NT2/D1 (cell line): ENCODE measurements around the gene CNTN6.
A peak's percentile ranks its signal among the peaks of the same experiment; 100 is the strongest.
"Not testable (repeated sequence)": the region's sequence is repeated elsewhere in the genome, so short reads cannot be mapped to it uniquely, and the experiment has no call there.

Experiments used
- DNase-seq: peaks from one replicate; pipeline ENCODE4 v3.0.0-alpha.2; 2011; ENCODE audit warnings: low read depth, low spot score
- H3K27me3 ChIP-seq: 2 replicates; pipeline ENCODE4 v1.6.0; 2011; ENCODE audit warnings: mild to moderate bottlenecking; ENCODE audit not compliant: insufficient read length, insufficient read depth
- H3K36me3 ChIP-seq: 2 replicates; pipeline ENCODE4 v1.6.1; 2011; ENCODE audit warnings: mild to moderate bottlenecking, low read length, mixed read lengths; ENCODE audit not compliant: insufficient read depth, insufficient read length
- H3K4me1 ChIP-seq: 2 replicates; pipeline ENCODE4 v1.5.1; 2011; ENCODE audit not compliant: insufficient read depth, insufficient read length
- H3K4me3 ChIP-seq: 2 replicates; pipeline ENCODE4 v1.5.1; 2011; ENCODE audit warnings: low read depth; ENCODE audit not compliant: insufficient read length
- H3K9ac ChIP-seq: 2 replicates; pipeline ENCODE4 v1.6.0; 2011; ENCODE audit warnings: low read depth; ENCODE audit not compliant: insufficient read length
- H3K9me3 ChIP-seq: 2 replicates; pipeline ENCODE4 v1.5.1; 2011; ENCODE audit warnings: mild to moderate bottlenecking, low read length; ENCODE audit not compliant: insufficient read depth
- SUZ12 ChIP-seq: IDR thresholded peaks from 2 replicates; pipeline ENCODE4 v1.6.1; 2011; ENCODE audit not compliant: insufficient read length, insufficient read depth; ENCODE audit errors: extremely low read depth
- YY1 ChIP-seq: IDR thresholded peaks from 2 replicates; pipeline ENCODE4 v1.6.1; 2011; ENCODE audit not compliant: insufficient read length, insufficient read depth
- ZNF274 ChIP-seq: IDR thresholded peaks from 2 replicates; pipeline ENCODE4 v1.6.1; 2011; ENCODE audit warnings: mild to moderate bottlenecking, low read depth, low read length

CNTN6 gene

DNA sequence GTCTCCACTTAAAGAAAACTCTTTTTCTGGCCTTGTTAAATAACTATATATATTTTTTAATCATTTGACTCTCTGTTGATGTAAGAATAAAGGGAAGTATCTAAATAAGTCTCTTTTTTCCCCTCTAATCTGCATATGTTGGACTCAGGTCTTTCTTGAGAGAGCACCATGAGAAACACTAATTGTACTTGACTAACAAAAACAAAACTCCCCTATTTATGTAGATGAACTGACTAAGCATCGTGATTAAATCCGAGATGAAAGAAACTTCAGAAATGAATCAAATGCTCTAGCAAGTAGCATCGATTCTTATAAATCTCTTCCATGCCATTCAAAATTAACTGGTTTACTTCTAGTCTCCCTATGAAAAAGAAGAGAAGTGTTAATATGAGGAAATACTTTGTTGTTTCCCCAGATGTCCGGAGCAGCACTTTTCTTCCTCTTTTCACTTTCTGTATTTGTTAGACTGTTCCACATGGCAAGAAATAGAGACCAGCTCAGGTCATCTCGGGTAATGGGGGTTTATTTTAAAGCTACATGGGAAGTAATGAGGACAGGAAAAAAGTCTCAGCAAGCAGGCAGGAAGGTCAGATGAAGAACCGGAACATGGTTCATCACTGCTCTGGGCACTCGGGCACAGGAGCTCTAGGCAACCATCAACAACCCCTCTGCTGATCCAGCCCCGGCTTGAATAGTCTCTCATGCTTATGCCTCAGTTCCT, 288.3 kb downstream of the CNTN6 start:
- H3K9ac ChIP-seq = no peak overlapping the region
- no peaks in the 10 kb centered on the region for H3K36me3 ChIP-seq
- TF ChIP-seq YY1 (no peak), ZNF274 (no peak), SUZ12 (no peak)
- H3K4me1 ChIP-seq = no peaks in the 10 kb centered on the region
- H3K9me3 ChIP-seq = no peaks in the 10 kb centered on the region
- DNase-seq = no peak
- H3K27me3 ChIP-seq = no peaks in the 10 kb centered on the region
- H3K4me3 ChIP-seq = no peak overlapping the region

DNA sequence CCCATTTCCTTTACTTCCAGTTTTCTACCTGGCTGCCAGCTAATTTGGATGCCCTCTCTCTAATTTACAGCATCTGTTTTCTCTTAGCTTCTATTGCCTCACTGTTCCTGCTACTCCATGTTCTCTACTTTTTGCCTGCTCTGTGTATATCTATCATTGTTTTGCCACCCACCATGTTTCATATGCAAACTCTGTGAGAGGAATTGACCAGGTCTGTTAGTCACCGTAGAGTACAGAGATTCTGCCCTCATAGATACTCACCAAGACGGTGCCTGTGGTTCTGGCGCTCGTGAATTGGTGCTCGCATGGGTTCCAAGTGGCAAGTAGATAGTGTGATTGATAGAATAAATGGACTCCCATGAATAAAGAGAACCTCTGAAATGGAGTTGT, 288.8 kb downstream of the CNTN6 start:
- TF ChIP-seq YY1 (no peak), SUZ12 (no peak), ZNF274 (no peak)
- no peak overlapping the region for H3K9ac ChIP-seq
- no peaks in the 10 kb centered on the region for H3K4me1 ChIP-seq
- no peaks in the 10 kb centered on the region for H3K9me3 ChIP-seq
- H3K36me3 ChIP-seq = no peaks in the 10 kb centered on the region
- DNase-seq = no peak
- no peaks in the 10 kb centered on the region for H3K27me3 ChIP-seq
- no peak overlapping the region for H3K4me3 ChIP-seq

DNA sequence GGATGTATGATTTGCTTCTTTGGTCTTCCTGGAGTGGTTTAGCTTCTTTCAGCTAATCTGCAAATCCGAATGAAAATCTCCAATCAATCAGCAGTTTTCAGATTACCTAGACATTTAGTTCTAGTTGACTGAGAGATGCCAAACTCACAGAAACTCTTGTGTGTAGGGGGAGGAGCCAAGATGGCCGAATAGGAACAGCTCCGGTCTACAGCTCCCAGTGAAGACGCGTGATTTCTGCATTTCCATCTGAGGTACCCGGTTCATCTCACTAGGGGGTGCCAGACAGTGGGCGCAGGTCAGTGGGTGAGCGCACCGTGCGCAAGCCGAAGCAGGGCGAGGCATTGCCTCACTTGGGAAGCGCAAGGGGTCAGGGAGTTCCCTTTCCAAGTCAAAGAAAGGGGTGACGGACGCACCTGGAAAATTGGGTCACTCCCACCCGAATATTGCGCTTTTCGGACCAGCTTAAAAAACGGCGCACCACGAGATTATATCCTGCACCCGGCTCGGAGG, 294.6 kb downstream of the CNTN6 start:
- not testable (repeated sequence) for H3K4me3 ChIP-seq, H3K27me3 ChIP-seq

DNA sequence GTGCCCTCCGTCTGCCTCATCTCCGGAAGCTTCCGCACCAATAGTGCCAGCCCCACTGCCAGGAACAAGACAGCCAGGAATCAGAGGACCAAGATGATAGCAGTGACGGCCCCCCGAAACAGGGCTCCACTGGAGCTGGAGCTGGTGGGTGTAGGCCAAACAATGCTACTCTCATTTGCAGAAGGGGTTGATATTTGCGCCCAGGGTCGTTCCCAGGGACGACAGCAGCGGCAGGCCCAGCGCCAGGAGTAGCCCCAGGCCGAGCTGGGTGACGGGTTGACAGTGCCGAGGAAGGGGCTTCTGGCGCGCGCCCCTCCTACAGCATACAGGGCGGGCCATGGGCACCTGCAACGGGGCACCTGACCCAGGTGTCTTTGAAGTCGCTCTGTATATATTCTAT, 301.4 kb downstream of the CNTN6 start:
- DNase-seq = no peak
- no peak overlapping the region for H3K4me3 ChIP-seq
- H3K27me3 ChIP-seq = no peaks in the 10 kb centered on the region
- H3K9me3 ChIP-seq = no peaks in the 10 kb centered on the region
- H3K4me1 ChIP-seq = no peaks in the 10 kb centered on the region
- TF ChIP-seq YY1 (no peak), SUZ12 (no peak), ZNF274 (no peak)
- no peaks in the 10 kb centered on the region for H3K36me3 ChIP-seq
- H3K9ac ChIP-seq = no peak overlapping the region

More for the DNA sequence above, 294.6 kb downstream of the CNTN6 start:
- not testable (repeated sequence) for DNase-seq, H3K9ac ChIP-seq, H3K9me3 ChIP-seq, H3K36me3 ChIP-seq, H3K4me1 ChIP-seq

DNA sequence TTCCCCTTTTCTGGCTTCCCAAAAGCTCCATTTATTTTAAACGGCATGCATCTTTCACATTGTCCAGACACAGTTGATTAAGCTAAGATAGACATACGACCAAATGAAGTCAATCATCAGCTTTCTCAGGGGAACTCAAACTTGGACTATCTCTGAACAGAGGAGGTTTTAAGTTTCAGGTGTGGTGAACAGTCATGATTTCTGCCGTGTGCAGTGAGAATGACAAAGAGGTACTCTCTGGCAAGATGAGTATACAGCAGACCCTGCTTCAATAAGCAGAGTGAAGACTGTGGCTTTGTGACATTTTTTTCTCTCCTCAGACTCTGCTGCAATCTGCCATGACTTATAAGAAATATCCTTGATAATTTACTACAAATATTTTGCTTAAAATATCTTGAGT, 307.7 kb downstream of the CNTN6 start:
- H3K4me3 ChIP-seq = no peak overlapping the region
- H3K27me3 ChIP-seq = no peaks in the 10 kb centered on the region
- TF ChIP-seq YY1 (no peak), SUZ12 (no peak), ZNF274 (no peak)
- H3K36me3 ChIP-seq = no peaks in the 10 kb centered on the region
- no peak overlapping the region for H3K9ac ChIP-seq
- H3K9me3 ChIP-seq = no peaks in the 10 kb centered on the region
- no peak for DNase-seq
- H3K4me1 ChIP-seq = no peaks in the 10 kb centered on the region

DNA sequence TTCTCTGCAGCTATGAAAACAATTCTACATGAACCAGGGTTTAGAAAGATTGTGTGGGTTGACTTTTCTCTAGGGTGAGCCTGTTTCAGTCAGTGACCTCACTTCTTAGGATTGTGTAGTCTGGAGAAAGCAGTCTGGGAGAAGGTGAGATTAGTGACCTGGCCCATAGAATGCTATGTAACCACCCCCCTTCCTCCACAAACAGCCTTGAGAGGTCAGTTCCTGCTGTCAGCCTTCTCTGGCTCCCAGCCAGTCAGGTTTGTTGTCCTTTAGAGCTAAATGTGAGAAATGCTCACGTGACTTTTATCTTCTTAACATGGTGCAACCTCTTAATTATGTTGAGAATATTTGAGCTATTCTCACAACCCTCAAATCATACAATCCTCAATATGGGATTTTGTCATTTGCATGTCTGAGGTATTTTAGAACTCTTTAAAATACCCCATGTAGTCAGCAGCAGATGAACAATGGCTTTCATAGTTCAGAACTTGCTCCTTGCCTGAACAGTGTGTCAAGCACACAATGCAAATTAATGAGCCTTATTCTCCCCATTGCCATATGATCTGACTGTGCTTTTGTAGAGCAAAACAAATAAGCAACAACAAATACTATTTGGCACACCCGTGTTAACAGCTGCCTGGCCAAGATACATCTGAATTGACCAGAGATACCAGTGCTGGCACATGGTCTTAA, 311.6 kb downstream of the CNTN6 start:
- no peak overlapping the region for H3K4me3 ChIP-seq
- no peak overlapping the region for H3K9ac ChIP-seq
- H3K4me1 ChIP-seq = no peaks in the 10 kb centered on the region
- no peaks in the 10 kb centered on the region for H3K36me3 ChIP-seq
- peak; percentile 61 for DNase-seq
- no peaks in the 10 kb centered on the region for H3K9me3 ChIP-seq
- TF ChIP-seq YY1 (no peak), ZNF274 (no peak), SUZ12 (no peak)
- no peaks in the 10 kb centered on the region for H3K27me3 ChIP-seq

DNA sequence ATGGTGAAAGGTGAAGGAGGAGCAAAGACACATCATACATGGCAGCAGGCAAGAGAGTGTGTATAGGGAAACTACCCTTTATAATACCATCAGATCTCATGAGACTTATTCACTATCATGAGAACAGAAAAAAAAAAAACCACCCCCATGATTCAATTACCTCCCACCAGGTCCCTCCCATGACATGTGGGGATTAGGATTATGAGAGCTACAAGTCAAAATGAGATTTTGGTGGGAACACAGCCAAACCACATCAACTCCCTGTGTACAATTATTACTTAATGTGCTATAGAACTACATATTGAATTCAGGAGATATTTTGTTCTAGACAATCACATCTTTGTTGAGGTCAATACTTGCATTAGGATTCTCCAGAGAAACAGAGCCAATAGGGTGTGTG, 313.4 kb downstream of the CNTN6 start:
- Histone ChIP-seq H3K4me1 (no peaks in the 10 kb centered on the region), H3K9ac (no peak overlapping the region), H3K36me3 (no peaks in the 10 kb centered on the region), H3K4me3 (no peak overlapping the region), H3K9me3 (no peaks in the 10 kb centered on the region), H3K27me3 (no peaks in the 10 kb centered on the region)
- DNase-seq = no peak
- TF ChIP-seq SUZ12 (no peak), ZNF274 (no peak), YY1 (no peak)
